ENCODE results near the gene KIF14. TPM values are rescaled to one million over a fixed set of nuclear protein-coding genes. Genes with fewer than 3 reads are reported as not detected.

The KIF14 gene
- total and polyA plus RNA-seq, 2 donors (not counting 1 experiment from before 2014, with no cell fraction given) = 2.2 to 4.0 TPM

GRCh38 chr1:200590001-200590400 lies 30.6 kb downstream of the KIF14 start:
- no peaks in the 10 kb centered on the region for H3K9me3 ChIP-seq (ENCODE audit: control insufficient read depth, insufficient read depth, low read depth, low read length)
- no peak overlapping the region for H2AFZ ChIP-seq (ENCODE audit: low read length)
- no peaks in the 10 kb centered on the region for H3K79me2 ChIP-seq (ENCODE audit: control insufficient read depth, insufficient read depth, low read length)
- no peak overlapping the region for H3K27ac ChIP-seq (ENCODE audit: insufficient read depth, low read length)
- no peaks in the 10 kb centered on the region for H4K20me1 ChIP-seq (ENCODE audit: control insufficient read depth, extremely low read depth, insufficient read depth, low read length)
- no peak for TF ChIP-seq CTCF (conservative IDR thresholded peaks at IDR 0.05 in 1 of 2, IDR thresholded peaks at IDR 0.05 in 1 of 2; ENCODE audit: low read depth in 1 of 2, low read length in 2 of 2)
- TF ChIP-seq EZH2 (IDR thresholded peaks at IDR 0.05; ENCODE audit: low read length, missing control alignments) = no peak
- no peaks in the 10 kb centered on the region for H3K27me3 ChIP-seq (ENCODE audit: control insufficient read depth, insufficient read depth, low read length)
- no peak overlapping the region for H3K4me3 ChIP-seq (replicated peaks in 1 of 4; ENCODE audit: control extremely low read depth in 1 of 4, insufficient read depth in 1 of 4, low read depth in 3 of 4, low read length in 4 of 4)
- no peaks in the 10 kb centered on the region for H3K4me1 ChIP-seq (ENCODE audit: control insufficient read depth, extremely low read depth, insufficient read depth, low read length)
- no peak overlapping the region for H3K4me2 ChIP-seq (ENCODE audit: extremely low read depth, insufficient read depth, low read length)
- no peaks in the 10 kb centered on the region for H3K36me3 ChIP-seq (ENCODE audit: control insufficient read depth, insufficient read depth, low read length)
- H3K9ac ChIP-seq (ENCODE audit: insufficient read depth, low read length) = no peak overlapping the region
- DNase-seq (ENCODE audit: low read depth in 2 of 2) = peak in 1 of 2 donors; percentile 2

- no peaks in the 10 kb centered on the region for H3K36me3 ChIP-seq (ENCODE audit: control insufficient read depth, insufficient read depth, low read length)
Measured at GRCh38 chr1:200588698-200589097, 31.9 kb downstream of the KIF14 start.

GRCh38 chr1:200564319-200564718 lies 56.2 kb downstream of the KIF14 start:
- Histone ChIP-seq H3K9ac (ENCODE audit: insufficient read depth, low read length) (no peak overlapping the region), H3K4me3 (replicated peaks in 1 of 4; ENCODE audit: control extremely low read depth in 1 of 4, insufficient read depth in 1 of 4, low read depth in 3 of 4, low read length in 4 of 4) (no peak overlapping the region), H3K36me3 (ENCODE audit: control insufficient read depth, insufficient read depth, low read length) (no peaks in the 10 kb centered on the region), H2AFZ (ENCODE audit: low read length) (no peak overlapping the region), H3K9me3 (ENCODE audit: control insufficient read depth, insufficient read depth, low read depth, low read length) (no peaks in the 10 kb centered on the region), H3K79me2 (ENCODE audit: control insufficient read depth, insufficient read depth, low read length) (no peaks in the 10 kb centered on the region), H3K27me3 (ENCODE audit: control insufficient read depth, insufficient read depth, low read length) (no peaks in the 10 kb centered on the region), H4K20me1 (ENCODE audit: control insufficient read depth, extremely low read depth, insufficient read depth, low read length) (no peaks in the 10 kb centered on the region), H3K4me2 (ENCODE audit: extremely low read depth, insufficient read depth, low read length) (no peak overlapping the region), H3K27ac (ENCODE audit: insufficient read depth, low read length) (no peak overlapping the region), H3K4me1 (ENCODE audit: control insufficient read depth, extremely low read depth, insufficient read depth, low read length) (no peaks in the 10 kb centered on the region)
- TF ChIP-seq CTCF (conservative IDR thresholded peaks at IDR 0.05 in 1 of 2, IDR thresholded peaks at IDR 0.05 in 1 of 2; ENCODE audit: low read depth in 1 of 2, low read length in 2 of 2) (no peak), EZH2 (IDR thresholded peaks at IDR 0.05; ENCODE audit: low read length, missing control alignments) (no peak)
- DNase-seq (ENCODE audit: low read depth in 2 of 2) = no peak

More at GRCh38 chr1:200588698-200589097, 31.9 kb downstream of the KIF14 start:
- H3K27ac ChIP-seq (ENCODE audit: insufficient read depth, low read length) = no peak overlapping the region
- no peaks in the 10 kb centered on the region for H3K79me2 ChIP-seq (ENCODE audit: control insufficient read depth, insufficient read depth, low read length)
- H3K4me2 ChIP-seq (ENCODE audit: extremely low read depth, insufficient read depth, low read length) = no peak overlapping the region
- no peaks in the 10 kb centered on the region for H3K27me3 ChIP-seq (ENCODE audit: control insufficient read depth, insufficient read depth, low read length)
- H4K20me1 ChIP-seq (ENCODE audit: control insufficient read depth, extremely low read depth, insufficient read depth, low read length) = no peaks in the 10 kb centered on the region
- H3K9ac ChIP-seq (ENCODE audit: insufficient read depth, low read length) = no peak overlapping the region
- DNase-seq (ENCODE audit: low read depth in 2 of 2) = no peak
- no peaks in the 10 kb centered on the region for H3K9me3 ChIP-seq (ENCODE audit: control insufficient read depth, insufficient read depth, low read depth, low read length)
- TF ChIP-seq CTCF (conservative IDR thresholded peaks at IDR 0.05 in 1 of 2, IDR thresholded peaks at IDR 0.05 in 1 of 2; ENCODE audit: low read depth in 1 of 2, low read length in 2 of 2) = no peak
- no peak for TF ChIP-seq EZH2 (IDR thresholded peaks at IDR 0.05; ENCODE audit: low read length, missing control alignments)
- no peak overlapping the region for H3K4me3 ChIP-seq (replicated peaks in 1 of 4; ENCODE audit: control extremely low read depth in 1 of 4, insufficient read depth in 1 of 4, low read depth in 3 of 4, low read length in 4 of 4)
- H2AFZ ChIP-seq (ENCODE audit: low read length) = no peak overlapping the region
- no peaks in the 10 kb centered on the region for H3K4me1 ChIP-seq (ENCODE audit: control insufficient read depth, extremely low read depth, insufficient read depth, low read length)
